ENCODE results near the gene KLHL33.

GRCh38 chr14:20428010-20428365 lies 8.0 kb downstream of the KLHL33 start:
- TF ChIP-seq POLR2AphosphoS5 (IDR thresholded peaks at IDR 0.05; ENCODE audit: low read depth, low read length) (0 out of 2 replicates have a peak, but pooled peaks have one; percentile 38), POLR2A (IDR thresholded peaks at IDR 0.05; ENCODE audit: low read depth, low read length) (no peak)
